WI38 (cell line): ENCODE measurements around the gene TTLL10.

ENCODE experiments used
- H3K4me3 ChIP-seq: 2 replicates; pipeline ENCODE4 v1.5.1; 2011; ENCODE audit warnings: low read depth, mild to moderate bottlenecking, control low read depth, low read length
- CTCF ChIP-seq: IDR thresholded peaks from 2 replicates; pipeline ENCODE4 v1.5.1; 2012; ENCODE audit warnings: low read depth, mild to moderate bottlenecking, control low read depth, low read length

Gene TTLL10

GRCh38 chr1:1129381-1129821 lies 44.3 kb upstream of the TTLL10 start:
- H3K4me3 ChIP-seq: no peak overlapping the region
- no peak for TF ChIP-seq CTCF

DNA sequence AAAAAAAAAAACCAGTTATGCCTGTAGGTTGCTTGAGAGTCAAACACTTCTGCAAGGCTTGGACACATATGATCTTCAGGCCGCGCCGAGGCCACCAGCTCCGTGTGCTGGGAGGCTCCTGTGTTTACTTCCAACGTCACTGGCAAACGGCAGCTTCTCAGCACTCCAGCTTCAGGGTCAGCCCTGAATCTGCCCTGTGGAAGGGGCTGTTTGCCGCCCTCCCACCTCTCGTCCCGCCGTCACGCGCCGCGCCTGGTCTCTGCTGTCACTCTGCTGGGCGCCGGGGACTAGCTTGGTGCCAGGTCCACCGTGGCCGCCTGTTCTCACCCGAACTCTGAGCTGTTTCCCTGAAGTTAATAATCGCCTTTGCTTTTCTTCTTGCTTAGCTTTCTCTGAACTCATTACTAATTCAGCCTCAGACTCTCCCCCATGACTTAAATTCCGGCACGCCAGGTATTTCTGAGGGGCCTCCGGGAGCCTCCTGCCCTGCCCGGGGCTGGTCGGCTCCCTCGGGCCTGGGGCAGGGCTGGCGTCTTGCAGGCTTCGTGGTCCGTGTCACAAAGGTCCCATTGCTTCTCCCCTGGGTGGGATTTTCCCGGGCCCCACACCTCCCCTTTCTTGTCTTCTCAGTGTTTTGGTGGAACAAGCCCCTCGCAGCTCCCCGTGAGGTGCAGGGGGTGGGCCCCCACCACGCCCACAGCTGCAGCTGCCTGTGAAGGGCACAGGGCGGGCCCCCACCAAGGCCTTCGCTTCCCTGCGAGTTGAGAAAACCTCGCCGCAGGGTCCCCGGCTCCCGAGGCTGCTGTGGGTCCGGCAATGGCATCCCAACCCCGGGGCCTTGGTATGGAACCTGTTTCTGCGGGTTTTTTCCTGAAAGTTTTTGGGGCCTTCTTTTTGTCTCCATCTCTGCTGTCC lies 43.2 kb upstream of the TTLL10 start:
- H3K4me3 ChIP-seq: no peak overlapping the region
- no peak for TF ChIP-seq CTCF

DNA sequence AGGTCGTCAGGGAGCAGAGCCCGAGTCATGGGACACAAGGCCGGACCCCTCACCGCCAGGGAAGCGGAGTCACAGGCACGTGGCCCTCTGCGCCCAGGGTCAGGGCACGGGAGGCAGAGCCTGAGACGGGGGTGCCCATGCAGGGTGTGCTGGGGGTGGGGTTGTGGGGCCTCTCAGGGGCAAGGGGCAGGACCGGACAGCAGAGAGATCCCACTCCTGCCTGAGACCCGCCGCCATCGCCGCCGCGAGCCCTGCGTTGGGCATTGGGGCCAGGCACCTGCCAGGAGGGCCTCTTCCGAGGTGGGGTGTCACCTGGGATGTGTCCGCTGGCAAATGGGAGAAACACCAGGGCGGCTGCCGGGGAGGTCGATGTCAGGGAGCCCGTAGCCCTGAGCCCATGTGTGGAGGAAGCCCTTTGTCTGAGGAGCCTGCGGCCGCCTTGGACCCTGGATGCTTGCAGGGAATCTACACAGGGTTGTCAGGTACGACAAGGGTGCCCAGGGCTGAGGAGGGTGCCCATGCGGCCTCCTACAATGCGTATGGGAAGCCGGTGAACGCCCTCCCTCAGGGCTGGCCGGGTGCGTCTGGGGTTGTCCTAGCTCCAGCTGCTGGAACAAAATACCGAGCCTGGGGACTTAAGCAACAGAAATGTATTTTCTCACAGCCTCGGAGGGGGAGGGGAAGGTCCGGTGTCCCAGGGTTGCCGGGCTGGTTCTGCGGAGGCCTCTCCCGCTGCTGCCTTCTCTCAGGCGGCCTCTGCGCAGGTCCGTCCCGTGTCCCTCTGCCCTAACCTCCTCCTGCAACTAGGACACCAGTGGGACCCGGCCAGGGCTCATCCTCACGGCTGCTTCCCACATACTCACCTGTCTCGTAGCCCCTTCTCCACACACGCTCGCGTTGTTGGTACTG lies 41.4 kb upstream of the TTLL10 start:
- no peak for TF ChIP-seq CTCF
- no peak overlapping the region for H3K4me3 ChIP-seq

GRCh38 chr1:1132956-1133750 lies 40.5 kb upstream of the TTLL10 start:
- no peak for TF ChIP-seq CTCF
- no peak overlapping the region for H3K4me3 ChIP-seq

DNA sequence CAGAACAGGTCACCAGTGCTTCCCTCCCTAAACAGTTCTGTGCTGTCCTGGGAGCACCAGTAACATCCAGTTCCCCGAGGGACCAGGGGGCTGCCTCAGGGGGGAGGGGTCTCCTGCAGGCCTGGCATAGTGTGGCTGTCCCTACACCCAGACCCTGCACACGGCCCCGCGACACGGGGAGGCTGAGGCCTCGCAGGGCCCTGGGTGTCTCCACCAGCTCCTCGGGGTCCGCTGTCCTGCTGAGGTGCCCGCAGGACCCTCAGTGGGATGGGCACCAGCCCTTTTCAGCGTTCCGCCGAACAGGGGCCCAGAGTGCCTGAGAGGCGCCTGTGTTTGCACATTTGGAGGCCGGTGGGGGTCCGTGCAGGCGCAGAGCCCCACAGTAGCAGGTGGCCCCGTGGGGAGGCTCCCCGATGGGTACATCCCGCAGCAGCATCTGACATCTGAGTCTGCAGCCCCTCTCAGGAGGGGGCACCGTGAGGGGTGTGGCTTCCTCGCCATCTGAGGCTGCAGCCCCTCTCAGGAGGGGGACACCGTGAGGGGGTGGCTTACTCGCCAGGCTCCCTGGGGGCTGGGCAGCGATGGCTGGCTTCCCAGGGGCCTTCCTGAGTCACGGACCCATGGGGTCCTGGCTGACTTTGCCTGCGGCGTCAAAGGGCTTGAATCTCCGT lies 39.2 kb upstream of the TTLL10 start:
- H3K4me3 ChIP-seq: no peak overlapping the region
- no peak for TF ChIP-seq CTCF

DNA sequence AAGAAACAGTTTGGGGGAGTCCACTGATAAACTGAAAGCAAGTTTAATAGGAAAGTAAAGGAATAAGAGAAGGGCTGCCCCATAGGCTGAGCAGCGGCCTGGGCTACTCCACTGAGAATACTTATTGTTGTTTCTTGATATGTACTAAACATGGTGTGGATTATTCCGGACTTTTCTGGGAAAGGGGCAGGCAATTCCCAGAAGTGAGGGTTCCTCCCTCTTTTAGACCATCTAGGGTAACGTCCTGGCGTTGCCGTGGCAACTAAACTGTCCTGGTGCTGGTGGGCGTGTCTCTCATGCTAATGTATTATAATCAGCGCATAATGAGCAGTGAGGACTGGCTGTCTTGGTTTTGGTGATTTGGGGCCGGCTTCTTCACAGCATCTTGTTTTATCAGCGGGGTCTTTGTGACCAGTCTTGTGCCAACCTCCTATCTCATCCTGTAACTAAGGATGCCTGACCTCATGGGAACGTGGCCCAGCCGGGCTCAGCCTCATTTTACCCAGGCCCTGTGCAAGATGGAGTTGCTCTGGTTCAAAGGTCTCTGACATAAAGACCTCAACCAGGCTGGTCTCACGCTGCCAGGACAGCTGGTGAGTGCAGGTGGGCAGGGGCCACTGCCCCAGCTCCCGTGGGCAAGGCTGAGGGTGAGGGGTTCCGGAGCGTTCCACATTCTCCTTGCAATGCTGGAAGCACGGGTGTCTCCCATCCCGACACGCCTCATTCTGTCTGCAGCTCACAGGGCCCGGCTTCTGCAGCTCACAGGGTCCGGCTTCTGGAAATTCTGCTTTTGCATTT lies 38.1 kb upstream of the TTLL10 start:
- TF ChIP-seq CTCF: no peak

More for the DNA sequence above, 38.1 kb upstream of the TTLL10 start:
- no peak overlapping the region for H3K4me3 ChIP-seq
